Liver (tissue), 9 donors: ENCODE results near the gene AKT3. TPM values are rescaled to one million over a fixed set of nuclear protein-coding genes. Genes with fewer than 3 reads are reported as not detected.

ENCODE experiments used
- DNase-seq: peaks from one replicate; pipeline ENCODE4 v3.0.0-alpha.2; 2017; ENCODE audit warnings: low spot score
- H3K27ac ChIP-seq, 2 donors: one replicate each; pipeline ENCODE4 v1.7.0; 2013; ENCODE audit warnings: inconsistent platforms in 2 of 2, low read length in 2 of 2, control low read depth in 1 of 2, low read depth in 1 of 2, mild to moderate bottlenecking in 1 of 2
- H3K27me3 ChIP-seq, 4 donors: one replicate each; pipeline versions ENCODE4 v1.6.1 to v1.7.0; 2013; ENCODE audit warnings: low read length in 3 of 4, inconsistent platforms in 1 of 4, mild to moderate bottlenecking in 1 of 4, moderate library complexity in 1 of 4; ENCODE audit not compliant: control insufficient read depth in 4 of 4, insufficient read depth in 4 of 4
- H3K36me3 ChIP-seq, 4 donors: one replicate each; pipeline versions ENCODE4 v1.6.1 to v1.7.0; 2013; ENCODE audit warnings: low read length in 3 of 4, mild to moderate bottlenecking in 3 of 4, low read depth in 1 of 4, moderate library complexity in 1 of 4; ENCODE audit not compliant: control insufficient read depth in 4 of 4, insufficient read depth in 3 of 4
- H3K4me1 ChIP-seq, 4 donors: one replicate each; pipeline versions ENCODE4 v1.6.1 to v1.7.0; 2013; ENCODE audit warnings: low read length in 3 of 4, mild to moderate bottlenecking in 3 of 4, moderate library complexity in 1 of 4; ENCODE audit not compliant: control insufficient read depth in 4 of 4, insufficient read depth in 4 of 4
- H3K4me3 ChIP-seq, 3 donors: one replicate each; pipeline versions ENCODE4 v1.6.1 to v1.7.0; 2013; ENCODE audit warnings: low read length in 3 of 3, control low read depth in 1 of 3, low read depth in 1 of 3, mild to moderate bottlenecking in 1 of 3
- H3K9ac ChIP-seq, 2 donors: one replicate each; pipeline ENCODE4 v1.7.0; 2013; ENCODE audit warnings: low read length in 2 of 2, mild to moderate bottlenecking in 2 of 2, moderate library complexity in 2 of 2, control low read depth in 1 of 2, low read depth in 1 of 2
- H3K9me3 ChIP-seq, 4 donors: one replicate each; pipeline versions ENCODE4 v1.6.1 to v1.7.0; 2013; ENCODE audit warnings: low read length in 3 of 4; ENCODE audit not compliant: control insufficient read depth in 4 of 4
- ATF3 ChIP-seq: IDR thresholded peaks from 2 replicates; pipeline ENCODE4 v1.6.1; 2016; ENCODE audit warnings: antibody characterized with exemption
- CTCF ChIP-seq: fragments of 150-350 bp; IDR thresholded peaks from 2 replicates; pipeline ENCODE4 v1.5.1; 2017; ENCODE audit warnings: improper control_type of control experiment, low read depth, low read length; ENCODE audit not compliant: missing input control
- EGR1 ChIP-seq, 2 donors: IDR thresholded peaks; 2 replicates each; pipeline ENCODE4 v1.6.1; 2016 to 2018; ENCODE audit warnings: antibody characterized with exemption in 2 of 2, low read depth in 2 of 2
- FOXA1 ChIP-seq: IDR thresholded peaks from 2 replicates; pipeline ENCODE4 v1.6.1; 2016; ENCODE audit warnings: antibody characterized with exemption
- FOXA2 ChIP-seq: IDR thresholded peaks from 2 replicates; pipeline ENCODE4 v1.6.1; 2016; ENCODE audit warnings: antibody characterized with exemption
- GABPA ChIP-seq, 2 donors: IDR thresholded peaks in 1 of 2; conservative IDR thresholded peaks in 1 of 2; 2 replicates each; pipeline ENCODE4 v1.6.1; 2016; ENCODE audit warnings: antibody characterized with exemption in 2 of 2, mild to moderate bottlenecking in 1 of 2, moderate library complexity in 1 of 2
- HNF4A ChIP-seq, 2 donors: conservative IDR thresholded peaks; 2 replicates each; pipeline ENCODE4 v1.6.1; 2016; ENCODE audit warnings: antibody characterized with exemption in 2 of 2, mild to moderate bottlenecking in 2 of 2
- MAX ChIP-seq: IDR thresholded peaks from 2 replicates; pipeline ENCODE4 v1.6.1; 2016; ENCODE audit warnings: antibody characterized with exemption
- NR2F2 ChIP-seq: IDR thresholded peaks from 2 replicates; pipeline ENCODE4 v1.6.1; 2016; ENCODE audit warnings: antibody characterized with exemption
- RAD21 ChIP-seq, 2 donors: IDR thresholded peaks; 2 replicates each; pipeline ENCODE4 v1.6.1; 2016; ENCODE audit warnings: antibody characterized with exemption in 2 of 2, mild to moderate bottlenecking in 2 of 2
- RXRA ChIP-seq, 2 donors: IDR thresholded peaks; 2 replicates each; pipeline ENCODE4 v1.6.1; 2017 to 2018; ENCODE audit warnings: antibody characterized with exemption in 2 of 2, mild to moderate bottlenecking in 1 of 2
- TAF1 ChIP-seq: conservative IDR thresholded peaks from 2 replicates; pipeline ENCODE4 v1.6.1; 2016; ENCODE audit warnings: antibody characterized with exemption, mild to moderate bottlenecking
- WGBS: extraction: QIAGEN DNeasy Blood & Tissue Kit; methylation state at CpG from one replicate; pipeline ENCODE4 v1.1.7; 2013; 5-methylcytosine and 5-hydroxymethylcytosine counted together
- polyA plus RNA-seq, 2 donors: library from polyadenylated mRNA; stranded (reverse) in 1 of 2; unstranded in 1 of 2; fragments of 200-250 nt in 1 of 2; fragments of >200 nt in 1 of 2; fragmentation: Nextera tagmentation in 1 of 2; extraction: Ambion mirVana in 1 of 2; gene quantifications; one replicate each; pipeline versions ENCODE4 v1.2.1 to v1.2.3, GENCODE V29; 2013 to 2015
- total RNA-seq, 2 donors: library from RNA; depleted of rRNA; stranded (reverse); fragments of >200 nt; gene quantifications; one replicate each; pipeline ENCODE4 v1.2.3, GENCODE V29; 2014
- TF ChIP-seq, protein P1 (sequence below): IDR thresholded peaks from 2 replicates; pipeline ENCODE4 v1.6.1; 2016; ENCODE audit warnings: antibody characterized with exemption, mild to moderate bottlenecking
- TF ChIP-seq, protein P2 (sequence below): IDR thresholded peaks from 2 replicates; pipeline ENCODE4 v1.6.1; 2016; ENCODE audit warnings: antibody characterized with exemption
- donor health status: healthy.
- donor health status: healthy.
- donor health status: healthy.
- donor health status: healthy.
- donor health status: healthy.

Gene AKT3
- total and polyA plus RNA-seq, 4 donors = 1.7 to 7.6 (median 2.8) TPM

DNA sequence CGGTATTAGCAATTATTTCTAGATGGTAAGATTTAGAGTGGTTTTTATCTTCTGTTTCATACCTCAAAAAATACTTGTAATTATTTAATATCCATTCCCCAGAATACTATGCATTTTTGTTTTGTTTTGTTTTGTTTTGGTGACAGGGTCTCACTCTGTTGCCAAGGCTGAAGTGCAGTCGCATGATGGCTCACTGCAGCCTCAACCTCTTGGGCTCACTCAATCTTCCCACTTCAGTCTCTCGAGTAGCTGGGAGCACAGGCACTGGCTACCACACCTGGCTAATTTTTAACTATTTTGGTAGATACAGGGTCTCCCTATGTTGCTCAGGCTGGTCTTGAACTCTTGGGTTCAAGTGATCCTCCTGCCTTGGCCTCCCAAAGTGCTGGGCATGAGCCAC lies 252.7 kb downstream of the AKT3 start:
- Histone ChIP-seq H3K9ac (no peak overlapping the region), H3K27me3 (no peaks in the 10 kb centered on the region), H3K36me3 (no peaks in the 10 kb centered on the region), H3K4me3 (no peak overlapping the region), H3K27ac (no peak overlapping the region), H3K4me1 (no peaks in the 10 kb centered on the region), H3K9me3 (peaks cover 2 to 7% (median 2%) of the 10 kb centered on the region in 4 donors)
- 87% methylated on average over 3 of the region's 3 CpGs for WGBS
- TF ChIP-seq FOXA2 = no peak
- TF ChIP-seq, protein P1, sequence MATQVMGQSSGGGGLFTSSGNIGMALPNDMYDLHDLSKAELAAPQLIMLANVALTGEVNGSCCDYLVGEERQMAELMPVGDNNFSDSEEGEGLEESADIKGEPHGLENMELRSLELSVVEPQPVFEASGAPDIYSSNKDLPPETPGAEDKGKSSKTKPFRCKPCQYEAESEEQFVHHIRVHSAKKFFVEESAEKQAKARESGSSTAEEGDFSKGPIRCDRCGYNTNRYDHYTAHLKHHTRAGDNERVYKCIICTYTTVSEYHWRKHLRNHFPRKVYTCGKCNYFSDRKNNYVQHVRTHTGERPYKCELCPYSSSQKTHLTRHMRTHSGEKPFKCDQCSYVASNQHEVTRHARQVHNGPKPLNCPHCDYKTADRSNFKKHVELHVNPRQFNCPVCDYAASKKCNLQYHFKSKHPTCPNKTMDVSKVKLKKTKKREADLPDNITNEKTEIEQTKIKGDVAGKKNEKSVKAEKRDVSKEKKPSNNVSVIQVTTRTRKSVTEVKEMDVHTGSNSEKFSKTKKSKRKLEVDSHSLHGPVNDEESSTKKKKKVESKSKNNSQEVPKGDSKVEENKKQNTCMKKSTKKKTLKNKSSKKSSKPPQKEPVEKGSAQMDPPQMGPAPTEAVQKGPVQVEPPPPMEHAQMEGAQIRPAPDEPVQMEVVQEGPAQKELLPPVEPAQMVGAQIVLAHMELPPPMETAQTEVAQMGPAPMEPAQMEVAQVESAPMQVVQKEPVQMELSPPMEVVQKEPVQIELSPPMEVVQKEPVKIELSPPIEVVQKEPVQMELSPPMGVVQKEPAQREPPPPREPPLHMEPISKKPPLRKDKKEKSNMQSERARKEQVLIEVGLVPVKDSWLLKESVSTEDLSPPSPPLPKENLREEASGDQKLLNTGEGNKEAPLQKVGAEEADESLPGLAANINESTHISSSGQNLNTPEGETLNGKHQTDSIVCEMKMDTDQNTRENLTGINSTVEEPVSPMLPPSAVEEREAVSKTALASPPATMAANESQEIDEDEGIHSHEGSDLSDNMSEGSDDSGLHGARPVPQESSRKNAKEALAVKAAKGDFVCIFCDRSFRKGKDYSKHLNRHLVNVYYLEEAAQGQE = no peak
- TF ChIP-seq ATF3 = no peak
- no peak for TF ChIP-seq RXRA (IDR thresholded peaks at IDR 0.05)
- TF ChIP-seq MAX = no peak
- TF ChIP-seq RAD21 (IDR thresholded peaks at IDR 0.05) = no peak
- TF ChIP-seq NR2F2 = no peak
- TF ChIP-seq, protein P2, sequence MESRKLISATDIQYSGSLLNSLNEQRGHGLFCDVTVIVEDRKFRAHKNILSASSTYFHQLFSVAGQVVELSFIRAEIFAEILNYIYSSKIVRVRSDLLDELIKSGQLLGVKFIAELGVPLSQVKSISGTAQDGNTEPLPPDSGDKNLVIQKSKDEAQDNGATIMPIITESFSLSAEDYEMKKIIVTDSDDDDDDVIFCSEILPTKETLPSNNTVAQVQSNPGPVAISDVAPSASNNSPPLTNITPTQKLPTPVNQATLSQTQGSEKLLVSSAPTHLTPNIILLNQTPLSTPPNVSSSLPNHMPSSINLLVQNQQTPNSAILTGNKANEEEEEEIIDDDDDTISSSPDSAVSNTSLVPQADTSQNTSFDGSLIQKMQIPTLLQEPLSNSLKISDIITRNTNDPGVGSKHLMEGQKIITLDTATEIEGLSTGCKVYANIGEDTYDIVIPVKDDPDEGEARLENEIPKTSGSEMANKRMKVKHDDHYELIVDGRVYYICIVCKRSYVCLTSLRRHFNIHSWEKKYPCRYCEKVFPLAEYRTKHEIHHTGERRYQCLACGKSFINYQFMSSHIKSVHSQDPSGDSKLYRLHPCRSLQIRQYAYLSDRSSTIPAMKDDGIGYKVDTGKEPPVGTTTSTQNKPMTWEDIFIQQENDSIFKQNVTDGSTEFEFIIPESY = no peak
- no peak for TF ChIP-seq FOXA1
- TF ChIP-seq GABPA (IDR thresholded peaks at IDR 0.05 in 1 of 2, conservative IDR thresholded peaks at IDR 0.05 in 1 of 2) = no peak
- no peak for TF ChIP-seq TAF1
- DNase-seq = no peak

GRCh38 chr1:243596431-243597062 lies 253.5 kb downstream of the AKT3 start:
- no peak overlapping the region for H3K27ac ChIP-seq
- no peaks in the 10 kb centered on the region for H3K4me1 ChIP-seq
- no peak overlapping the region for H3K9ac ChIP-seq
- WGBS = 87% methylated on average over 6 of the region's 6 CpGs
- no peak overlapping the region for H3K4me3 ChIP-seq
- no peaks in the 10 kb centered on the region for H3K27me3 ChIP-seq
- DNase-seq = no peak
- no peak for TF ChIP-seq FOXA2
- TF ChIP-seq CTCF = no peak
- TF ChIP-seq EGR1 (IDR thresholded peaks at IDR 0.05; ENCODE audit: low read depth in 2 of 2) = no peak
- no peak for TF ChIP-seq HNF4A (conservative IDR thresholded peaks at IDR 0.05)
- TF ChIP-seq, protein P2 = no peak
- no peak for TF ChIP-seq NR2F2
- H3K9me3 ChIP-seq = peaks cover 0 to 3% (median 0%) of the 10 kb centered on the region in 4 donors
- H3K36me3 ChIP-seq = no peaks in the 10 kb centered on the region
